ENCODE results near the gene KAT5. TPM values are rescaled to one million over a fixed set of nuclear protein-coding genes. Genes with fewer than 3 reads are reported as not detected.
"Not testable (repeated sequence)": the region's sequence is repeated elsewhere in the genome, so short reads cannot be mapped to it uniquely, and the experiment has no call there.

The KAT5 gene
- total RNA-seq, 2 experiments from 2014 or later: 79.9 to 97.1 TPM

- H3K36me3 ChIP-seq (ENCODE audit: insufficient read depth, low read length): no peaks in the 10 kb centered on the region
- ChIA-PET POLR2A (interaction anchor here (0.5 to 0.6 kb wide), 2 partner anchors 77 to 791 kb away, joined by 3 read pairs; no protein-coding TSS in a partner anchor), CTCF (ENCODE audit: unreplicated experiment) (no interaction called here)
- H4K20me1 ChIP-seq (ENCODE audit: insufficient read depth, low read length): no peaks in the 10 kb centered on the region
- TF ChIP-seq CTCF (conservative IDR thresholded peaks at IDR 0.05; ENCODE audit: low read length): no peak
- no peak for TF ChIP-seq EZH2phosphoT487 (IDR thresholded peaks at IDR 0.05; ENCODE audit: borderline replicate concordance, low read depth, low read length)
- intact Hi-C loops (cut with micrococcal nuclease; ENCODE audit: unreplicated experiment): no loop called here
- H2AFZ ChIP-seq (ENCODE audit: low read length): no peak overlapping the region
- H3K9me2 ChIP-seq (ENCODE audit: insufficient read depth, low read length): no peaks in the 10 kb centered on the region
- DNase-seq (ENCODE audit: low spot score): no peak
- H3K9me3 ChIP-seq (ENCODE audit: low read length): no peaks in the 10 kb centered on the region
- H3K27ac ChIP-seq (ENCODE audit: low read depth, low read length, poor library complexity, severe bottlenecking): no peak overlapping the region
- H3K4me1 ChIP-seq (ENCODE audit: insufficient read depth, low read length, poor library complexity, severe bottlenecking): no peaks in the 10 kb centered on the region
- no peak overlapping the region for H3K4me3 ChIP-seq (ENCODE audit: low read depth, low read length, poor library complexity, severe bottlenecking)
- H3K4me2 ChIP-seq (ENCODE audit: low read length): no peak overlapping the region
- H3K79me2 ChIP-seq (ENCODE audit: insufficient read depth, low read depth, low read length): no peaks in the 10 kb centered on the region
- no TSS peak for BruUV-seq (replicated peaks)
These were observed 33.0 kb downstream of the KAT5 start for GRCh38 chr11:65745049-65745448.

GRCh38 chr11:65762169-65762568 is 50.1 kb downstream of the KAT5 start:
- H2AFZ ChIP-seq (ENCODE audit: low read length); H3K4me2 ChIP-seq (ENCODE audit: low read length); POLR2A ChIA-PET; H3K9me3 ChIP-seq (ENCODE audit: low read length); H3K4me1 ChIP-seq (ENCODE audit: insufficient read depth, low read length, poor library complexity, severe bottlenecking); DNase-seq (ENCODE audit: low spot score); H4K20me1 ChIP-seq (ENCODE audit: insufficient read depth, low read length); intact Hi-C loops (cut with micrococcal nuclease; ENCODE audit: unreplicated experiment); CTCF ChIA-PET (ENCODE audit: unreplicated experiment); H3K4me3 ChIP-seq (ENCODE audit: low read depth, low read length, poor library complexity, severe bottlenecking); H3K79me2 ChIP-seq (ENCODE audit: insufficient read depth, low read depth, low read length); BruUV-seq (replicated peaks); H3K36me3 ChIP-seq (ENCODE audit: insufficient read depth, low read length); H3K27ac ChIP-seq (ENCODE audit: low read depth, low read length, poor library complexity, severe bottlenecking); H3K9me2 ChIP-seq (ENCODE audit: insufficient read depth, low read length): not testable (repeated sequence)

GRCh38 chr11:65762816-65763215 is 50.8 kb downstream of the KAT5 start:
- H3K4me1 ChIP-seq (ENCODE audit: insufficient read depth, low read length, poor library complexity, severe bottlenecking); H3K27ac ChIP-seq (ENCODE audit: low read depth, low read length, poor library complexity, severe bottlenecking); H3K9me3 ChIP-seq (ENCODE audit: low read length); H3K4me2 ChIP-seq (ENCODE audit: low read length); CTCF ChIA-PET (ENCODE audit: unreplicated experiment); H3K4me3 ChIP-seq (ENCODE audit: low read depth, low read length, poor library complexity, severe bottlenecking); H3K36me3 ChIP-seq (ENCODE audit: insufficient read depth, low read length); intact Hi-C loops (cut with micrococcal nuclease; ENCODE audit: unreplicated experiment); H3K9me2 ChIP-seq (ENCODE audit: insufficient read depth, low read length); H3K79me2 ChIP-seq (ENCODE audit: insufficient read depth, low read depth, low read length); H4K20me1 ChIP-seq (ENCODE audit: insufficient read depth, low read length); BruUV-seq (replicated peaks); POLR2A ChIA-PET; DNase-seq (ENCODE audit: low spot score); H2AFZ ChIP-seq (ENCODE audit: low read length): not testable (repeated sequence)

GRCh38 chr11:65764434-65764833 is 52.4 kb downstream of the KAT5 start:
- H3K9me2 ChIP-seq (ENCODE audit: insufficient read depth, low read length): no peaks in the 10 kb centered on the region
- POLR2A ChIA-PET: no interaction called here
- H3K4me1 ChIP-seq (ENCODE audit: insufficient read depth, low read length, poor library complexity, severe bottlenecking): no peaks in the 10 kb centered on the region
- H3K9me3 ChIP-seq (ENCODE audit: low read length): 0 out of 2 replicates have a peak, but pooled peaks cover 4% of the 10 kb centered on the region
- no peak for DNase-seq (ENCODE audit: low spot score)
- H3K4me3 ChIP-seq (ENCODE audit: low read depth, low read length, poor library complexity, severe bottlenecking): no peak overlapping the region
- TF ChIP-seq CTCF (conservative IDR thresholded peaks at IDR 0.05; ENCODE audit: low read length) (no peak), EZH2phosphoT487 (IDR thresholded peaks at IDR 0.05; ENCODE audit: borderline replicate concordance, low read depth, low read length) (no peak)
- intact Hi-C loops (cut with micrococcal nuclease; ENCODE audit: unreplicated experiment): no loop called here
- no peaks in the 10 kb centered on the region for H4K20me1 ChIP-seq (ENCODE audit: insufficient read depth, low read length)
- H3K36me3 ChIP-seq (ENCODE audit: insufficient read depth, low read length): no peaks in the 10 kb centered on the region
- CTCF ChIA-PET (ENCODE audit: unreplicated experiment): no interaction called here
- H3K4me2 ChIP-seq (ENCODE audit: low read length): no peak overlapping the region
- no TSS peak for BruUV-seq (replicated peaks)
- H3K27ac ChIP-seq (ENCODE audit: low read depth, low read length, poor library complexity, severe bottlenecking): no peak overlapping the region
- H3K79me2 ChIP-seq (ENCODE audit: insufficient read depth, low read depth, low read length): no peaks in the 10 kb centered on the region
- no peak overlapping the region for H2AFZ ChIP-seq (ENCODE audit: low read length)
